LNCAP (cell line): Measurements from ENCODE around the gene CPNE7.

Experiments
- CTCF ChIP-seq: fragments of 450-650 bp; IDR thresholded peaks from 2 replicates; pipeline ENCODE4 v1.5.1; 2017; ENCODE audit warnings: mild to moderate bottlenecking

Gene CPNE7

DNA sequence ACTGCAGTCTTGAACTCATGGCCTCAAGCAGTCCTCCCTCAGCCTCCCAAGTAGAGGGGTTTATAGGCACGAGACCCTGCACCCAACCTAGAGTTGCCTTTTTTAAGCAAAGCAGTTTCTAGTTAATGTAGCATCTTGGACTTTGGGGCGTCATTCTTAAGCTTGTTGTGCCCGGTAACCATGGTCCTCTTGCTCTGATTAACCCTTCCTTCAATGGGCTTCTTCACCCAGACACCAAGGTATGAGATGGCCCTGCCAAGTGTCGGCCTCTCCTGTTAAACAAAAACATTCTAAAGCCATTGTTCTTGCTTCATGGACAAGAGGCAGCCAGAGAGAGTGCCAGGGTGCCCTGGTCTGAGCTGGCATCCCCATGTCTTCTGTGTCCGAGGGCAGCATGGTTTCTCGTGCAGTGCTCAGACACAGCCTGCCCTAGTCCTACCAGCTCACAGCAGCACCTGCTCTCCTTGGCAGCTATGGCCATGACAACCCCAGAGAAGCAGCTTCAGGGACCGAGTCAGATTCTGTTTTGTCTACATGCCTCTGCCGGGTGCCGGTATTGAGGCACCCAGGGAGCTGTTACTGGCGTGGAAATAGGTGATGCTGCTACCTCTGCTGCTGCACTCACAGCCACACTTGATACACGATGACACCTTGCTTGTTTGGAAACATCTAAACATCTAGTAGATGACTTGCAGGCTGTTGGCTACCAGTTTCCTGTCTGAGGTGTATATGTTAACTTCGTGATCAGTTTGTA, 11.7 kb upstream of the CPNE7 start:
- no peak for TF ChIP-seq CTCF

DNA sequence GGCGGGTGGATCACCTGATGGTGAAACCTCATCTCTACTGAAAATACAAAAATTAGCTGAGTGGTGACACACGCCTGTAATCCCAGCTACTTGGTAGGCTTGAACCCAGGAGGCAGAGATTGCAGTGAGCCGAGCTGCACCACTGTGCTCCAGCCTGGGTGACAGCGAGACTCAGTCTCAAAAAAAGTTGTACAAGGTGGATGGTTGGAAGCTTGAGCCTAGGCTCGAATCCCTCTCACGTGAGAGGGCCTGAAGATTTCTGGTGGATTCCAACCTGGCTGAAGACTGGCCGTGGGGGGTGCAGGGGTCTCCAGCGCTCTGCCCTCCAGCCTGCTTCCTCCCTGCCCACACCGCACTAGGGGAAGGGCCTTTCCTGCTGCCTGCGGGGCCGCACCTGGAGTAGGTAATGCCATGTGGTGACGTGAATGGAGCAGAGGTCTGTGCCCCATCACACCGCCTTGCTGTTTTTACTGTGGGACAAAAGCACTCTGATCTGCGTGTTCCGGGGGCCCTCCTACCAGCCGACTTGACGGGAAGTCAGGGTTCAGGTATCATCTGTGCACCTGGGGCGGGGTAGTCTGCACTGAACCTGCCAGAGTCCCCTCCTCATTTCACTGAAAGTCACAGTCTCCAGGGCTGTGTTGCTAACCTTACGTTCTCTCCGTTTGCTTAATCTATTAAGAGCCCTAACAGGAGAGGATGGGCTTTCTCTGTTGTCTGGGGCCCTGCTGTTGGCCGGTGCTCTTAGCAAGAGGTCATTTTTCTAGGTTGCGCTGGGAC, 10.9 kb upstream of the CPNE7 start:
- no peak for TF ChIP-seq CTCF

GRCh38 chr16:89565256-89565505, 10.4 kb upstream of the CPNE7 start:
- TF ChIP-seq CTCF, result no peak

DNA sequence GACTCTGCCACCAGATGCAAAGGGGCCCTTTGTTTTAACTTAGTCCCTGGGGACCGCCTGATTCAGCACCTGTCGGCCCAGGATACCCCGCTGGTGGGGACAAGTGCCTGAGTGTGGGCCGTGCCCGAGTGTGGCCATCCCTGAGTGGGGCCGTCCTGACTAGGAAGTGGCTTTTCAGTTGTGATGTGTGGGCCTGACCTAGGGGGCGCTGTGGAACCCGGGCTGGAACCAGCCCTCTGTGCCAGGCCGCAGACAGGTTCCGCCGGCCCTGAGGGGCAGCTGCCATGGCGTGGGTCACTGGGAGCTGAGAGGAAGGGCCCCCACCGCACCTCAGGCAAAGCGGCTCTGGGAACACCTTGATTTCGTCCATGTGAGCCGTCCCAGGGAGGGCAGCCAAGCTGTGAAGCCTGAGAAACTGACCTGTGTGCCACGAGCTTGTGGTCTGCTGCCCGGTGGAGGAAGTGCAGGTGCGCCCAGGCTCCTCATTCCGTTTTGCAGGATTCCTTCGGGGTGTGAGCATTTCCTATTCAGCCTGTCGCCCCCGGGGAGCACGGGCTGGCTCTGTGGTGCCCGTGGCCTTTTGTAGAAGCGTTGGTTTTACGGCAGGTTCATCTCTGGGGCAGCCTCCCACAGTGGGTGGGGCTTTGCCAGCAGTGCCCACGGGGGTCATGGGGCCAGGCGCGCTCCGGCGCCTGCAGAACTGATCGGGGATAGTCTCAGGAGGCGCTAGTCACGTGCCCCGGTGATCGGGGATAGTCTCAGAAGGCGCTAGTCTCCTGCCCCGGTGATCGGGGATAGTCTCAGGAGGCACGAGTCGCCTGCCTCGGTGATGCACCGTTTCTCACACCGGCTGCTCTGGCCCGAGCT, 9.8 kb upstream of the CPNE7 start:
- peak; percentile 83 for TF ChIP-seq CTCF

GRCh38 chr16:89567656-89568594, 7.6 kb upstream of the CPNE7 start:
- TF ChIP-seq CTCF, result no peak

- no peak for TF ChIP-seq CTCF
Measured at GRCh38 chr16:89569506-89570341, 5.8 kb upstream of the CPNE7 start.
